Keratinocyte (primary cell): ENCODE measurements around the gene TWIST2.

ENCODE experiments used
- EZH2 ChIP-seq: IDR thresholded peaks from one replicate; pipeline ENCODE4 v1.6.1; 2012; ENCODE audit warnings: inconsistent platforms, mild to moderate bottlenecking, low read length, moderate library complexity
- TF ChIP-seq, protein P1 (sequence below), 3 experiments: IDR thresholded peaks in 1 of 3; conservative IDR thresholded peaks in 1 of 3; optimal IDR thresholded peaks in 1 of 3; 2 replicates in 2 of 3; 3 replicates in 1 of 3; pipeline versions ENCODE3 to v1.5.1; 2011; ENCODE audit warnings: low read length in 3 of 3, mild to moderate bottlenecking in 3 of 3, moderate library complexity in 2 of 3, control low read depth in 1 of 3, inconsistent platforms in 1 of 3; ENCODE audit not compliant: insufficient read depth in 2 of 3; ENCODE audit errors: extremely low read depth in 1 of 3

DNA sequence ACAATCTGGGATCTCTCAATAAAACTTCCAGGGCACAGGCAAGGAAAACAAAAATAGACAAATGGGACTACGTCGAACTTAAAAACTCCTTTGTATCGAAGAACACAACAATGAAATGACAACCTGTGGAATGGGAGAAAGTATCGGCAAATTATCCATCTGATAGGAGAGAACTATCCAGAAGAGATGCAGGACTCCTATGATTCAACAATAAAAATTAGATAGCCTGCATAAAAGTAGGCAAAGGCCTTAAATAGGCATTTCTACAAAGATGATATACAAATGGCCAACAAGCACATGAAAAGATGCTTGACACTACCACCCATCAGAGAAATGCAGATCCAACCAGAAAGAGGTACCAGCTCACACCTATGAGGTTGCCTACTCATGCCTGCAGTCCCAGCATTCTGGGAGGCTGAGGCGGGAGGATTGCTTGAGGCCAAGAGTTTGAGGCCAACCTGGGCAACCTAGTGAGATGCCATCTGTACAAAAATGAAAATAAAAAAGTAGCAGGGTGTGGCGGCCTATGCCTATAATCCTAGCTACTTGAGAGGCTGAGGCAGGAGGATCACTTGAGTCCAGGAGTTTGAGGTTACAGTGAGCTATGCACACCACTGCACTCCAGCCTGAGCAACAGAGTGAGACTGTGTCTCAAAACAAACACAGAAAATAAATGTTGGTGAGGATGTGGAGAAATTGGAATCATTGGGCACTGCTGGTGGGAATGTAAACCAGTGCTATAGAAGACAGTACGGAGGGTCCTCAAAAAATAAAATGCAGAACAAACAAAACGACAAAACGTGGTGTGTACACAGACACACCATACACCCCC lies 21.6 kb downstream of the TWIST2 start:
- TF ChIP-seq, protein P1, sequence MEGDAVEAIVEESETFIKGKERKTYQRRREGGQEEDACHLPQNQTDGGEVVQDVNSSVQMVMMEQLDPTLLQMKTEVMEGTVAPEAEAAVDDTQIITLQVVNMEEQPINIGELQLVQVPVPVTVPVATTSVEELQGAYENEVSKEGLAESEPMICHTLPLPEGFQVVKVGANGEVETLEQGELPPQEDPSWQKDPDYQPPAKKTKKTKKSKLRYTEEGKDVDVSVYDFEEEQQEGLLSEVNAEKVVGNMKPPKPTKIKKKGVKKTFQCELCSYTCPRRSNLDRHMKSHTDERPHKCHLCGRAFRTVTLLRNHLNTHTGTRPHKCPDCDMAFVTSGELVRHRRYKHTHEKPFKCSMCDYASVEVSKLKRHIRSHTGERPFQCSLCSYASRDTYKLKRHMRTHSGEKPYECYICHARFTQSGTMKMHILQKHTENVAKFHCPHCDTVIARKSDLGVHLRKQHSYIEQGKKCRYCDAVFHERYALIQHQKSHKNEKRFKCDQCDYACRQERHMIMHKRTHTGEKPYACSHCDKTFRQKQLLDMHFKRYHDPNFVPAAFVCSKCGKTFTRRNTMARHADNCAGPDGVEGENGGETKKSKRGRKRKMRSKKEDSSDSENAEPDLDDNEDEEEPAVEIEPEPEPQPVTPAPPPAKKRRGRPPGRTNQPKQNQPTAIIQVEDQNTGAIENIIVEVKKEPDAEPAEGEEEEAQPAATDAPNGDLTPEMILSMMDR (optimal IDR thresholded peaks at IDR 0.05 in 1 of 3, IDR thresholded peaks at IDR 0.05 in 1 of 3, conservative IDR thresholded peaks at IDR 0.05 in 1 of 3; ENCODE audit: extremely low read depth in 1 of 3, insufficient read depth in 2 of 3, low read length in 3 of 3): no peak
- no peak for TF ChIP-seq EZH2
